ENCODE measurements around the gene DPH1. TPM values are rescaled to one million over a fixed set of nuclear protein-coding genes. Genes with fewer than 3 reads are reported as not detected.
"Not testable (repeated sequence)": the region's sequence is repeated elsewhere in the genome, so short reads cannot be mapped to it uniquely, and the experiment has no call there.

The DPH1 gene
- total RNA-seq, 1 donor = 28.8 TPM

DNA sequence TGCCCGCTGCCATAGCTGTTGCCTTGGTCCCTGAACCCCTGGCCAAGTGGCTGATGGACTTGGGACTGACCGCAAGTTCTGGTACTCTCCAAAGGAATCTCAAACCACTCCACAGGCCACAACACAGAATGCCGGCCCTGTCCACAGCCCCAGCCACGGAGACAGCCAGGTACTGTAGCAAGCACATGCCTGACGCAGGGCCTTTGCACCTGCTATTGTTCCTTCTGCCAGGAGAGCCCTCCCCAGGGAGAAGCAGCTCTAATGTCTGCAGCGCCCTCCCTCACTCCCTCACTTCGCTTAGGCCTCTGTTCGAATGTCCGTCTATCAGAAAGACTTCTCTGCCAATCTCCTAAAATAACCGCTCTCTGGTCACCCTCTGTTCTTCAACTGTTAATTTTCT is 20.2 kb upstream of the DPH1 start:
- H3K4me3 ChIP-seq (ENCODE audit: low read depth, low read length) = no peak overlapping the region
- DNase-seq (ENCODE audit: low read depth) = no peak
- TF ChIP-seq, protein P1, sequence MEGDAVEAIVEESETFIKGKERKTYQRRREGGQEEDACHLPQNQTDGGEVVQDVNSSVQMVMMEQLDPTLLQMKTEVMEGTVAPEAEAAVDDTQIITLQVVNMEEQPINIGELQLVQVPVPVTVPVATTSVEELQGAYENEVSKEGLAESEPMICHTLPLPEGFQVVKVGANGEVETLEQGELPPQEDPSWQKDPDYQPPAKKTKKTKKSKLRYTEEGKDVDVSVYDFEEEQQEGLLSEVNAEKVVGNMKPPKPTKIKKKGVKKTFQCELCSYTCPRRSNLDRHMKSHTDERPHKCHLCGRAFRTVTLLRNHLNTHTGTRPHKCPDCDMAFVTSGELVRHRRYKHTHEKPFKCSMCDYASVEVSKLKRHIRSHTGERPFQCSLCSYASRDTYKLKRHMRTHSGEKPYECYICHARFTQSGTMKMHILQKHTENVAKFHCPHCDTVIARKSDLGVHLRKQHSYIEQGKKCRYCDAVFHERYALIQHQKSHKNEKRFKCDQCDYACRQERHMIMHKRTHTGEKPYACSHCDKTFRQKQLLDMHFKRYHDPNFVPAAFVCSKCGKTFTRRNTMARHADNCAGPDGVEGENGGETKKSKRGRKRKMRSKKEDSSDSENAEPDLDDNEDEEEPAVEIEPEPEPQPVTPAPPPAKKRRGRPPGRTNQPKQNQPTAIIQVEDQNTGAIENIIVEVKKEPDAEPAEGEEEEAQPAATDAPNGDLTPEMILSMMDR (IDR thresholded peaks at IDR 0.05; ENCODE audit: insufficient read depth, low read length) = no peak

DNA sequence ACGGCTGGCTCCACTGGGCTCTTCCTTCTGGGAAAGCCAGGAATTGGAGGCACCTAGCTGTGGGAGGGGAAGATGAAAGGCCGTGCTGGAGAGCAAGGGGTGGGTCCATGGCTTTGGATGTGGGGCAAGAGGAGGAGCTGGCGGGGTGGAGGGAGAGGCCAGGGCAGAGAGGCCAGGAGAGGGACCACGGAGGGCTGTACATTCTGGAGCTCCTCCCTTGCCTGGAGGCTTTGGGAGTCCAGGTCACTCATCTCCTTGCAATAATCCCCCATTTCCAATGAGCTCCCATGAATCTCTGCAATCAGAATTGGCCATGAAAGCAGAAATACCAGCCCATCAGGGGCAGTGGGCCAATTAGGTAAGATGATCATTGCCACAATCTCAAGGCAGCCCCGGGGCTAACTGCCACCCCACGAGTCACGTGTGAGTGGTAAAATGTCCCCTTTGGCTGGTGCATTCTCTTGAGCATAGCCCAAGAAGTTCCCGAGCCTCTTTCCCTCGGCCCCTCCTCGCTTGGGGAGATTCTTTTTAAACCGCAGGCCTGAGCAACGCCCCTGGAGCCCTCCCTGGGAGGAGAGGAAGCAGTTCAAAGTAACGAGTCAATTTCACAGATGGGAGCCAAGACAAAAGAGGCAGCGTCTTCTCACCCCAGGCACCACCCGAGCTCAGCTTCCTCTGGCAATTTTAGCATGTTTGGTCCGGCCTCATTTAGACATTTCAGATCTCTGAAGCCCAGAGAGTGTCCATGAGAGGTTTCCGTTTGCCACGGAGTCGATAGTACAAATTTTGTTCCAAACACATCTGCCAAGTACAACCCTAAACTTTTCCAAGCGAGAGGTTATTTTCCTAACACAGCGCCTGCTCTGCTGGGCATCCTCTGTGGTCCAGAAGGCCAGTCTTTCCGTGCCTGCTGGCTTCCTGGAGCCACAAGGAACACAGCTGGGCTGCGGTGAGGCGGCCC is 18.3 kb upstream of the DPH1 start:
- DNase-seq (ENCODE audit: low read depth) = peak; percentile 78
- TF ChIP-seq, protein P1 (IDR thresholded peaks at IDR 0.05; ENCODE audit: insufficient read depth, low read length) = no peak
- H3K4me3 ChIP-seq (ENCODE audit: low read depth, low read length) = peak overlapping the region; percentile 13

DNA sequence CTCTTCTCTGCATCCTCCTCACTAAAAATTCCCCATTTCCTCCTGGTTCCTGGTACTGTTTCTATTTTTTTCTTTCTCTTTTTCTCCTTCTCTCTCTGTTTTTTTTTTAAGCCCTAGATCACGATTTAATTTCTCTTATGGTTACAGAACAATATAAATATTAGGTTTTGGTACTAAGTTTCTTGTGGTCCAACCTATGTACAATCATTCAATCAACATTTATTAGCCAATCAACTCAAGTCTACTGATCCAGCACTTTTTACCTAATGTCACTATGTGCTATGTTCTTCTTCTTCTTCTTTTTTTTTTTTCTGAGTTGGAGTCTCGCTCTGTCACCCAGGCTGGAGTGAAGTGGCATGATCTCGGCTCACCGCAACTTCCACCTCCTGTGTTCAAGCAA is 17.5 kb upstream of the DPH1 start:
- no peak overlapping the region for H3K4me3 ChIP-seq (ENCODE audit: low read depth, low read length)
- DNase-seq (ENCODE audit: low read depth) = no peak
- TF ChIP-seq, protein P1 (IDR thresholded peaks at IDR 0.05; ENCODE audit: insufficient read depth, low read length) = no peak

DNA sequence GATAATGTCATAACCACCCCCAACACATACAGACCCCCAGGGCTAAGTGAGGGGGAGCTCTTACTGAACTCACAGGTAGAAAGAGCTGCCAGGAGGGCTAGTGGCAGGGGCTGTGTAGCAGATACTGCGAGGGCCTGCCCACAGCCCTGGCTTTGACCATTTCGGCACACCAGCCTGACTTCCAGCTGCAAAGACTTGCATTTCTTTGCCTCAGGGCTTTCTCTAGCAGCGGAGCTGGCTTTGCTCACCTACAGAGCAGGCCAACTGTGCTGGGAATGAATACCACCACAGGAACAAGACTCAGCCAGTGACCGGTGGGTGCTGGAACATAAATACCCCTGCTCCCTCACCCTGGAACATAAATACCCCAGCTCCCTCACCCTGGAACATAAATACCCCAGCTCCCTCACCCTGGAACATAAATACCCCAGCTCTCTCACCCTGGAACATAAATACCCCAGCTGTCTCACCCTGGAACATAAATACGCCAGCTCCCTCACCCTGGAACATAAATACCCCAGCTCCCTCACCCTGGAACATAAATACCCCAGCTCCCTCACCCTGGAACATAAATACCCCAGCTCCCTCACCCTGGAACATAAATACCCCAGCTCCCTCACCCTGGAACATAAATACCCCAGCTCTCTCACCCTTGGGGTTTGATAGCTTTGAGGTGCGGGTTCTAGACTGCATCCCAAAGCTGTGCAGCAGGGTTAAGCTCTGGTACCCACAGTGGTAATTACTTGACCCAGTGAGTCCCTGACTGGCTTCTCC is 16.5 kb upstream of the DPH1 start:
- H3K4me3 ChIP-seq (ENCODE audit: low read depth, low read length) = not testable (repeated sequence)

DNA sequence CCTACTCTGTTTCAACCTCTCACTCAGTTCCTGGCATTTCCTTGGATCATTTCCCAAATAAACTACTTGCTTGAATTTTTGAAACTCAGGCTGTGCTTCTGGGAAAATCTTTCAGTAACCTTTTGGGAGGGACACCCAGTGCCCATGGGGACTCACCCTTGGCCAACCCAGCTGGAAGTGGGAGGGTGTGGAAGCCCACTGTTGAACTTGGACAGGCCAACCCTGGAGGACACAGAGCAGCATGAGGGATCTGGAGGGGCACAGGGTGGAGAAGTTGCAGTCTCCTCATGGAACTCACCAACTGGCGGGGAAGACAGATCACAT is 16.0 kb upstream of the DPH1 start:
- TF ChIP-seq, protein P1 (IDR thresholded peaks at IDR 0.05; ENCODE audit: insufficient read depth, low read length) = no peak
- DNase-seq (ENCODE audit: low read depth) = no peak
- no peak overlapping the region for H3K4me3 ChIP-seq (ENCODE audit: low read depth, low read length)

More for the DNA sequence above, 16.5 kb upstream of the DPH1 start:
- DNase-seq (ENCODE audit: low read depth) = not testable (repeated sequence)

DNA sequence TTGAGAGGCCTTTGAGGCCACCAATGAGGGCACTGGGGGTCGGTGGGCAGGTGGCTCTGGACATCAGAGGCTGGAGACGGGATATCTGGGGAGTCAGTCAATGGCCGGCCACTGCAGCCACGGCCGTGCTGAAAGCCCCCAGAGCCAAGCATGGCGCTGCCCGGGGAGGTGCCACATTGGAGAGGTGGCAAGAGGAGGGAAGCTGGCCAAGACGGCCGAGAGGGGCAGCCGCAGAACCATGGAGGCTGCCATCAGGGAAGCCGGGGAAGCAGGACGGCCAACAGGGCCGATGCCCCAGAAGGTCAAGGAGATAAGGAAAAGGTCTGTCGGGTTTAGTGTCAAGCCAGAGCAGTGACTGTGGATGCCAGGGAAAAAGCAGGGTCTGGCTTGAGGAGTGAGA is 14.6 kb upstream of the DPH1 start:
- no peak overlapping the region for H3K4me3 ChIP-seq (ENCODE audit: low read depth, low read length)
- TF ChIP-seq, protein P1 (IDR thresholded peaks at IDR 0.05; ENCODE audit: insufficient read depth, low read length) = no peak
- no peak for DNase-seq (ENCODE audit: low read depth)

DNA sequence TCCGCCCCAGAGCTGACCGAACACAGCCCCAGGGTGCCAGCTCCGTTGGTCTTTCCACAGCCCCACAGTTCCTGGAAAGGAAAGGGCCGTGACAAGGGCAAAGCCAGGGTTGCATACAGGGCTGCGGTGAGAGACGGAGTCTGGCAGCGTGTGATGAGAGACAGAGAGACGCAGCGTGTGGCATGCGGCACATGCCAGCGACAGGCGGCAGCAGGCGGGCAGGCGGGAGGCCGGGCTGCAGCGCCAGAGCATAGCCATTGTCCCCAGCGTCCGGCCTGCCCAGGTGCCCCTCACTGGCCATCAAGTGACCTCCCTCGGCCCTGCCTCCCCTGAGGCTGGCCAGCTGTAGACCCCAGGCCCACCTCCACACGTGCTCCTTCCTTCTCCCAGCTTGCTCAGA is 13.5 kb upstream of the DPH1 start:
- DNase-seq (ENCODE audit: low read depth) = no peak

More for the DNA sequence above, 13.5 kb upstream of the DPH1 start:
- TF ChIP-seq, protein P1 (IDR thresholded peaks at IDR 0.05; ENCODE audit: insufficient read depth, low read length) = no peak
- no peak overlapping the region for H3K4me3 ChIP-seq (ENCODE audit: low read depth, low read length)

All from fibroblast of the aortic adventitia (primary cell).